ENCODE data around the gene SFRP4.

DNA sequence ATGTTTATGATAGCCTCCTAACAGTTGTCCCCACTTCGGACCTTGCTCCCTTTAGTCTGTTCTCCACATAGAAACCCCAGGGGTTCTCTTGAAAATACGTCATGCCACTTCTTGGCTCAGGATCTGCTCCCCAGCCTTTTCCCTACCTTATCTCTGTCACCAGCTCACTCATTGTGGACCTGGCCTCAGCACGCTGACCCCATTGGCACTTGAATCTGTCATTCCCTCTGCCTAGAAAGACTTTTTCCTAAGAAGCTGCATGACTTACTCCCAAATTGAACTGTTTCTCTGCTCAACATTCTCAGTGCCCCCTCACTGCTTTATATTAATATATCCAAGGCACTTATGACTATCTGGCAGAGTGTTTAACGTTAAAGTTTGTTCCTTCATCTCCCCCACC, 12.3 kb upstream of the SFRP4 start:
- TF ChIP-seq CTCF (IDR thresholded peaks at IDR 0.05; ENCODE audit: low read depth, low read length, poor library complexity, severe bottlenecking), result no peak
- no peak for TF ChIP-seq EZH2phosphoT487 (IDR thresholded peaks at IDR 0.05; ENCODE audit: borderline replicate concordance, low read length)

Data from DOHH2 (cell line).